GM21526 (cell line): ENCODE results near the gene KCNF1.

Experiments used
- ATAC-seq: cut with Tn5 transposase; IDR thresholded peaks from one replicate; pipeline ENCODE4 v1.9.1; 2021; ENCODE audit warnings: moderate library complexity; ENCODE audit not compliant: unreplicated experiment, low FRiP score

Gene KCNF1

DNA sequence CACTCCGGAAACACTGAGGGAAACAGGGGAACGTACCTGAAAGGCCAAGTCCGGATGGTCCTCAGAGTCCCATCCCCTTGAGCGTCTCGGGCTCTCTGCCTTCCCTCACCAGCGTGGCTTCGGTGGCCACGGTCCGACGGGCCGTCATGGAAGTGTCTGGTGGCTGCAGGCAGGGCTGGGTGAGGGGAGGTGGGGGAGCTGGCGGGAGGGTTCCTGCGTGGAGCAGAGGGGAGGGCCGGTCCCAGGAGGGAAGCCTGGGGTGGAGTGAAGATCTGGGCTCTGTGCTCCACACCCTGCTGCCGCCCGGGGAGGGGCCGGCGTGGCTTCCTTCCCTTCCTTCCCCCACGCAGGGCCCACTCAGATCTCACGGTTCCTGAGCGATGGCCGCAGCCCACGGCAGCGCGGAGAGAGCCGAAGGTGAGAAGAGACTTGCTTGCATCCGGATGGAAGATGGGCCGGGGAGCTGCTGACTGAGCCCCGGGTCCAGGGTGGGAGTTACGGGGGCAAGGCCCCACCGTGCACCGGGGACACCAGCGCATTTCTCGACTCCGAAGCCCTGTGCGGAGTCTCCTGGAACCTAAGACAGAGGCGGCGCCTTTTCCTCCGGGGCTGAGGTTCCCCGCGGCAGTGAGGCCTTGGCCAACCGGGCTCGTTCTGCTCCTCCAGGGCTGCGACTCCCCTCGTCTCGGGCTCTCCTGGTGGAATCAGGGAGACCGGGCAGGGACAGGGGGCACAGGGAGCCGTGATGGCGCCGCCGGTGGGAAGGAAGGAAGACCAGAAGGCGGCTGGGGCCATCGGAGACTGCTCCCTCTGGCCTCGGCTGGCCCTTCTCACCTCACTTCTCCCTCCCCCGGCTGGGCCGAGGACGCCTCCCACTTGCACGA is 49.1 kb downstream of the KCNF1 start:
- ATAC-seq, result no peak

DNA sequence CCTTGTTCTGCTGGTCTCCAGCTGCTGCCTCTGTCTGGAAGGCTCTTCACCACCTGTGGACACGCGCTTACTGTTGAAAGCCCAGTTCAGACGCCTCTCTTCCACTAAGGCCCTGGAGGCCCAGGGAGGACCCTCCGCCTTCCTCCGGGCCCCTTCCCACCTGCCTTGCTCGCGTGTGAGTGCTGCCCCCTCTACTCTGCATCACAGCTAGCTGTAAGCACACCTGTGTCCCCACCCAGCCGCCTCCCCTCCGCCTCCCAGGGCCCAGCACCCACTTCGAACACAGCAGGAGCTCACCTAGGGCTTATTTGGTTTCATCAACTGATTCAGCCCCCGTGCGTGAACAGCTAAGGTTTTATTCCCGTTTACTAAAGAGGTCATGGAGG is 49.7 kb downstream of the KCNF1 start:
- ATAC-seq, result no peak

DNA sequence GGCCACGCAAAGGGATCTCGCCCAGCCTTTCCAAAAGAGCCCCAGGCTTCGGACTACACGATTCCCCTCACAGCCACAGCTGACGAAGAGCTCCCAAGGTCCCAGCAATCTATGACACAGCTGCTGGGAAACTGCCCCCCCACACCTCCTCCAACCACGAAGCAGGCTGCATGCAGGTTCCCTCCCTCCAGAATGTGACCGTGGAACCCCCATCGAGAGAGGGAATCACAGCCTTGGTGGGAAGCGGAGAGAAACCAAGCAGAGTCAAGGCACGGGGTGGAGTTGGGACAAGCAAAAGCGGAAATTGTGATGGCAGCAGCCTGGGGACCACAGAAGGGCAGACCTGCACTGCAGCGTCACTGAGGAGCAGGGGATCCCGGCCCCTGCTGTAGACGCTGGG is 50.3 kb downstream of the KCNF1 start:
- ATAC-seq, result no peak

DNA sequence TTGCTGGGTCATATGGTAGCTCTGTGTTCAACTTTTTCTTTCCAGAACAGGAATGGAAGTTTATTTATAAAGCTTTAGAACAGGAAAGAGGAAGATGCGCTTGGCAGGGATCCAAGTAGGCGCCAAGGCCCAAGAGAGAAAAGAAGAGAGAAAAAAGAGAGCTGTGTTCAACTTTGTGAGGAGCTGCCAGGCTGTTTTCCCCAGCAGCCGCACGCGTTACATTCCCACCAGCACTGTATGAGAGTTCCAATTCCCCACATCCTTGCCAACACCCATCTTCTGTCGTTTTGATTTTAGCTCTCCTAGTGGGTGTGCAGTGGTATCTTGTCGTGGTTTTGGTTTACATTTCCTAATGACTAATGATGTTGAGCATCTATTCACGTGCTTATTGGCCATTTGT is 51.4 kb downstream of the KCNF1 start:
- no peak for ATAC-seq
